HG03097 (cell line): ENCODE data around the gene NOX1.
"Not testable (repeated sequence)": the region's sequence is repeated elsewhere in the genome, so short reads cannot be mapped to it uniquely, and the experiment has no call there.

ENCODE experiments used
- ATAC-seq: cut with Tn5 transposase; IDR thresholded peaks from one replicate; pipeline ENCODE4 v1.9.1; 2021; ENCODE audit not compliant: unreplicated experiment, low FRiP score

The NOX1 gene

DNA sequence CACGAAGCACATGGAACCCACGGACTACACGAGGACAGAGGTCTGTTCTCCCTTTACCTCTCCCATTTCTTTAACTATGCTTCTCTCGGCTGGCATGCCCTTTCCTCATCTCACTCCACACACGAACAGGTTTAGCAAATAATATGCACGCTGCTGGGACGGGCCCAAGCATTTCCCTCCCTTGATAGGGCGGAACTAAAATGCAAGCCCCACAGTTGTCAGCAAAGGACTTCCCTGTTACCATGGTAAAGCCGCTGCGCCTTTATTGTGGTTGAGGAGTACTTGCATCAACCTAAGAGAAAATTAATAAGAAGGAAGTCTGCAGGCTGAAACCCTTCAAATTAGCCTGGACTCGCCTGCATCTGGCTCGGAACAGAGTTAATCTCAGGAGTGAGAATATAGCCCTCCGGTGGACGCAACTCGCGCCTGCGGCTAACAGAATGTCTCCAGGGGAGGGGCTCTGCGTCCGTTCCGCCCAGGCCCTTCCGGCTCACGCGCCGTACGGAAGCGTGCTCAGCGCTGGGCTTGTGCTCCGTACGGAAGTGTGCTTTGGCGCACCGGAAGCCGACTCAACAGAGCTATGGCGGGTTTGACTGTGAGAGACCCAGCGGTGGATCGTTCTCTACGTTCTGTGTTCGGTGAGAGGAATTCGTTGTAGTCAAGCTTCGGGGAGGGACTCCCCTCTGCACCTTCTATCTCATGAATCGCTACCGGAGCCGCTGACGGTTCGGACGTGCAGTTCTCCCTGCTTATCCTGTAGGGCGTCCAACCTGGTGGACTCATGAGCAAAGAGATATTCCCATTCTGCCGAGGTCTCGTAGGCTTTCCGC lies 54.1 kb downstream of the NOX1 start, which contains the start of gene CSTF2:
TSS of gene CSTF2 (plus strand) at position 555 of the 830 bp plus-strand sequence. CDS start at position 581, 26 bp downstream.
- ATAC-seq, result peak; percentile 99

DNA sequence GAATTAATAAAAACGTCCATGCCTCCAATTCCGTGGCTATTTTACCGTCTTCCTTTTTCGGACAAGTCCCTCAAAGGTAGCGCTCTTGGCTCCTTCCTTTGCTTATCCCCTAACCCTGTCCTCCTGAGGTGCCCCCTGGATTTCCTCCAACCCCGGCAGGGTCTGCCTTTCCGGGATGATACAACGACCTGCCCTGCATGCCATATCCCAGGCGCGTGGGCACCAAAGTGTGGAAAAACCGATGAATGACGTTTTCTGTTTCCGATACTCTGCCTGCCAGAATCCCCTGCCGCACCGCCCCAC lies 54.7 kb downstream of the NOX1 start:
- ATAC-seq, result no peak

DNA sequence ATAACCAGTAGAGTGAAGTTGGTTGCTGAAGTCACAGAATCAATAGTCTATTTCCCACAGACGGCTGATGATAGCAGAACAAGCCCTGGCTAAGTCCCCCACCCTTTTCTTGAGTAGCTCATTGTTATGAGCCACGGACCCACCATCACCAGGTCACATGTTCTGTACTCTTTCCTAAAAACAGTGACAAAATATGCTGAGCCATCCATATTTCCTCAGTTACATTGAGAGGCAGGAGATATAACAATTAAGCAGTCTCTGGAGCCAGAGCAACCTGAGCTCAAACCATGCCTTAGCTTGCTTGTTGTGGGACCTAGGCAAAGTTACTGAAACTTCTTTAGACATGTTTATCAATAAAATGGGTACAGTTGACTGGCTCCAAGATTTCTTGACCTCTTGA lies 56.8 kb downstream of the NOX1 start:
- no peak for ATAC-seq

DNA sequence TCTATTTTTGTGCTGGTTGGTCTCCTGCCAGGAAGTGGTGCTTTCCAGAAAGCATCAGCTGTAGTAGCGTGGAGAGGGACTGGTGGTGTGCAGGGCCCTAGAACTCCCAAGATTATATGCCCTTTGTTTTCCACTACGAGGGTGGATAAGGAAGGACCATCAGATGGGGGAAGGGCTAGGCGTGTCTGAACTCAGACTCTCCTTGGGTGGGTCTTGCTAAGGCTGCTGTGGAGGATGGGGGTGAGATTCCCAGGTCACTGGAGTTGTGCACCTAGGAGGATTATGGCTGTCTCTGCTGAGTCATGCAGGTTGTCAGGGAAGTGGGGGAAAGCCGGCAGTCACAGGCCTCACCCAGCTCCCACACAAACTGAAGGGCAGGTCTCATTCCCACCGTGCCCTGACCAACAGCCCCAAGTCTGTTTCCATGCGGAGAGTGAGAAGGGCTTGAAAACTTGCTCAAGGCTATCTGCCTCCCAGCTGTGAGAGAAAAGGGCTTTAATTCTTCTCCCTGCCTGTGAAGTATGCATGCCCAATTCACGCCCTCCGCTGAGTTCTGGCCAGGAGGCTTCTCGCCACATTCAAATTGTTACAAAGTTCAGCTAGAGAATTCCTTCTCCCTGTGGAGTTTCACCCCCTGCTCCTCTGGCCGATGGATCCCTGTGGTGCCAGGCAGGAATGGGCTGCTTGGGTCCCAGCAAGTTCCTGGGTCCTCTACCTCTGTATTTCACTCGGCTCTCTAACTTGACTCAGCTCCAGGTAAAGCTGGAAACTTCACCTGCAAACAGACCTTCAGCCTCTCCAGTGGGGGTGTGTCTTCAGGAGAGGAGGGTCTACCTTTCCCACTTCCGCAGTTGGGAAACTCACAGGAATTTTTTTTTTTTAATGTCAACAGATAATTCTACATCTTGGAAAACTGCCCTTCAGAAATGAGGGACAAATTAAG lies 61.7 kb downstream of the NOX1 start:
- ATAC-seq, result no peak

DNA sequence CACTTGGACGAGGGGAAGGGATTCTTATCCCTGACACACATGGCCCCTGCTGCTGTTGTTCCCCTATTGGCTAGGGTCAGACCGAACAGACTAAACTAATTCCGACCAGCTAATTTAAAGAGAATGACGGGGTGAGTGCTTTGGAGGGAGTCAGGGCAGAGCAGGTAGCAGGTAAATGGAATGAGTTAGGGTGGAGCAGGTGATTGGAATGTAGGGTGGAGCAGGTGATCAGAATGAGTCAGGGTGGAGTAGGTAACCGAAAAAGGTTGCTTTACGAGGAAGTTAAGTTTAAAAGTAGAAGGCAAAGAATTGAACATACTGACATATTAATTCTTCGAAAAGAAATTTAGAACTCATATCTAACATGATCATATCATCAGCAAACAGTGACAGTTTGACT lies 65.9 kb downstream of the NOX1 start:
- ATAC-seq, result not testable (repeated sequence)

DNA sequence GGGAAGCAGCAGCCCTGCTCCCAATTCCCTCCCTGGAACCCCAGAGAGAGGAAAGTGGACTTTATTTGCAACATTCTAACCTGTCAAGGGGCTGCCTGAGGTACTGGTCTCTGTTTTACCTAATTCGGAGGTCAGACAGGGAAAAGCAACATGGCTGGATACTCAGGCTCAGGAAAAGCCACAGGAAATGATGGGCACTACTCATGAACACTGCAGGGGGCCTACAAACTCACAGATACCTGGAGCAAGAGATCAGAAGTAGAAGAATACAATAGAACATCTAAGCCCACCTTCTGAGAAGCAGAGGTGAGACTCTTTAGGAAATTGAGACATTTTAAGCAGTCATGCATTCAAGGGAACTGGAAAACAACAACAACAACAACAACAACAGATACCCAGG lies 69.4 kb downstream of the NOX1 start:
- no peak for ATAC-seq

DNA sequence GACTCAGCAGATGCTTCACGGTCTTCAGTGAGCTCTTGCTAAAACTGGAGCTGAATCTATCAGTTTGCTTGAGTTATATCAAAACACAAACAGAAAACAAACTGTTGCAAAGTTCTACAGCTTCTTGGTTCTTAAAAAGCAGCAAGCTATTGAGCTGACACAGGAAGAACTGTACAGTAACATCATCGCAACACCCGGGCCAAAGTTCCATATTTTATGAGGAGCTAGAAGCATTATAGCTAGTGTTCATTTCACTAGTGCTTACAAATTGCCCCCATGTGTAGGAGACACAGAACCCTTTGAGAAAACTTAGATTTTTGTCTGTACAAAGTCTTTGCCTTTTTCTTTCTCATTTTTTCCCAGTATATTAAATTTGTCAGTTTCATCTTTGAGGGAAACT lies 71.3 kb downstream of the NOX1 start:
- no peak for ATAC-seq

DNA sequence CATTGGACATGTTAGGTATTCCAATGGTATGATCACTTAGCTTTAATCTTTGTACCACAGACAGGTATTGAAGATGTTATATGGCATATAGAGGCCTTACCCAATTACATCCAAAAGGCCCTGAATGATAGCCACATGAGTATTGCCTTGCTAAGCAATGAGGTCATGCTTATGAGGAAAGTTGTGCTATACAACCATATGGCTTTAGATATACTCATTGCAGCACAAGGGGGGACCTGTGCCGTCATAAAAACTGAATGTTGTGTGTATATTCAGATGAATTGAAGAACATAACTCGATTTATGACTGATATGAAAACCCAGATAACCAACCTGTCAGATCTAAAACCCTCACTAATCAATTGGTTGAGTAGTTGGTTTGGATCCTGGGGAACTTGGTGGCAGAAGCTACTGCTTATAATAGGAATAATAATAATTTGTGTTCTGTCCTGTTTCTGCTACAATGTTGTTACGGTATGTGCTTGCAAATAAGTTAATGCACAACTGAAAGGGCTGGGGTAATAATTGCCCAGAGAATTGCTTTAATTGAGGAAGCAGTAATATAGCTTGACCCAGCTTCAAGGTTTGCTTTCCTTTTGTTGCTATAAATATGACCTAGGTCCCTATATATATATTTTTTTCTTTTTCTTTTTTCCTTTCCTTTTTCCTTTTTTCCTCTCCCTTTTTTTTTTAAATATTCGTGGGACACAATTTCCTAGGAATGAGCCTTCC lies 75.5 kb downstream of the NOX1 start:
- ATAC-seq, result no peak

DNA sequence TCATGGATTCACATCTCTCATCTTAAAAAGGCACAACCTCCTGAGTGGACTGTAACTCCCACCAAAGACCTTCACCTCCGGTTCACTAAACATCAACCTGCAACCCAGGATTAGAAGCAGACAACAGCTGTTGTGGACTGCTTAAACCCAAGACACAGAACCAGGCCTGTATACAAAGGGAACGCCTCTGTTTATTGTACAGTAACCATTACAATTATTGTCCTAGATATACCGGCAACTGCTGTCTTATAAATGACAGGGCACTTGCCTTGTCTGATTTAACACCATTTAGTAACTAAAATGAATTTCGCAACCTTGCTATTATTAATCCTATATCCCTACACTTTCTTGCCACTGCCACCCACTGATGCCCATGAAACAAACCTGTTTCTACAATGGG lies 76.8 kb downstream of the NOX1 start:
- ATAC-seq, result no peak

DNA sequence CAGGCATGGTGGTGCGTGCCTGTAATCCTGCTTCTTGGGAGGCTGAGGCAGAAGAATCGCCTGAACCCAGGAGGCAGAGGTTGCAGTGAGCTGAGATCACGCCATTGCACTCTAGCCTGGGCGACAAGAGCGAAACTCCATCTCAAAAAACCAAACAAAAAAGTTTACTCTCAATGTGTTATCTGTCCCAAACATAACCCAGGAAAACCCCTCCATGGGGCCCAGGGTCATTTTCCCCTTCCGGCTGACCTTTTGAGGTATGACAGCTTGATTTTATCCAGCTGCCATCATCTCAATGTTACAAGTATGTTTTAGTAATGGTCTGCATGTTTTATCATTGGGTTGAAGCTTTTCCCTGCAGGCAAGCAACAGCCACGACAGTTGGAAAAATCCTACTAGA lies 77.8 kb downstream of the NOX1 start:
- ATAC-seq, result not testable (repeated sequence)
